T-helper 17 cell (primary cell): ENCODE results near the gene PLXND1. TPM values are rescaled to one million over a fixed set of nuclear protein-coding genes. Genes with fewer than 3 reads are reported as not detected.
"Not testable (repeated sequence)": the region's sequence is repeated elsewhere in the genome, so short reads cannot be mapped to it uniquely, and the experiment has no call there.

Experiments
- ATAC-seq: fragments of 150-1000 bp; cut with Tn5 transposase; 2 replicates; pipeline ENCODE4 v1.10.0; 2021; ENCODE audit warnings: mild to moderate bottlenecking, moderate library complexity
- DNase-seq, 3 donors: peaks; one replicate each; pipeline versions ENCODE4 v3.0.0 to v3.0.0-alpha.2; 2020 to 2021
- H3K9me3 ChIP-seq: one replicate; pipeline ENCODE4 v1.7.0; 2013; ENCODE audit warnings: low read length, mild to moderate bottlenecking; ENCODE audit not compliant: control insufficient read depth, poor library complexity, severe bottlenecking
- H3K27ac Mint-ChIP-seq: one replicate; pipeline ENCODE4 v1.8.0; 2022; ENCODE audit warnings: mild to moderate bottlenecking, moderate library complexity, mixed read lengths
- H3K27me3 Mint-ChIP-seq: one replicate; pipeline ENCODE4 v1.8.0; 2022; ENCODE audit warnings: mixed read lengths
- H3K36me3 Mint-ChIP-seq: one replicate; pipeline ENCODE4 v1.8.0; 2022; ENCODE audit warnings: low read depth, mixed read lengths
- H3K4me1 Mint-ChIP-seq: one replicate; pipeline ENCODE4 v1.8.0; 2022; ENCODE audit warnings: mild to moderate bottlenecking, mixed read lengths
- H3K4me3 Mint-ChIP-seq: one replicate; pipeline ENCODE4 v1.8.0; 2022; ENCODE audit warnings: mild to moderate bottlenecking, moderate library complexity, mixed read lengths
- total RNA-seq, 4 donors: library from RNA in 2 of 4; stranded (reverse) in 2 of 4; gene quantifications; one replicate each; pipeline ENCODE4 v1.2.3 and lab custom pipeline; 2022 to 2026

PLXND1 gene, protein sequence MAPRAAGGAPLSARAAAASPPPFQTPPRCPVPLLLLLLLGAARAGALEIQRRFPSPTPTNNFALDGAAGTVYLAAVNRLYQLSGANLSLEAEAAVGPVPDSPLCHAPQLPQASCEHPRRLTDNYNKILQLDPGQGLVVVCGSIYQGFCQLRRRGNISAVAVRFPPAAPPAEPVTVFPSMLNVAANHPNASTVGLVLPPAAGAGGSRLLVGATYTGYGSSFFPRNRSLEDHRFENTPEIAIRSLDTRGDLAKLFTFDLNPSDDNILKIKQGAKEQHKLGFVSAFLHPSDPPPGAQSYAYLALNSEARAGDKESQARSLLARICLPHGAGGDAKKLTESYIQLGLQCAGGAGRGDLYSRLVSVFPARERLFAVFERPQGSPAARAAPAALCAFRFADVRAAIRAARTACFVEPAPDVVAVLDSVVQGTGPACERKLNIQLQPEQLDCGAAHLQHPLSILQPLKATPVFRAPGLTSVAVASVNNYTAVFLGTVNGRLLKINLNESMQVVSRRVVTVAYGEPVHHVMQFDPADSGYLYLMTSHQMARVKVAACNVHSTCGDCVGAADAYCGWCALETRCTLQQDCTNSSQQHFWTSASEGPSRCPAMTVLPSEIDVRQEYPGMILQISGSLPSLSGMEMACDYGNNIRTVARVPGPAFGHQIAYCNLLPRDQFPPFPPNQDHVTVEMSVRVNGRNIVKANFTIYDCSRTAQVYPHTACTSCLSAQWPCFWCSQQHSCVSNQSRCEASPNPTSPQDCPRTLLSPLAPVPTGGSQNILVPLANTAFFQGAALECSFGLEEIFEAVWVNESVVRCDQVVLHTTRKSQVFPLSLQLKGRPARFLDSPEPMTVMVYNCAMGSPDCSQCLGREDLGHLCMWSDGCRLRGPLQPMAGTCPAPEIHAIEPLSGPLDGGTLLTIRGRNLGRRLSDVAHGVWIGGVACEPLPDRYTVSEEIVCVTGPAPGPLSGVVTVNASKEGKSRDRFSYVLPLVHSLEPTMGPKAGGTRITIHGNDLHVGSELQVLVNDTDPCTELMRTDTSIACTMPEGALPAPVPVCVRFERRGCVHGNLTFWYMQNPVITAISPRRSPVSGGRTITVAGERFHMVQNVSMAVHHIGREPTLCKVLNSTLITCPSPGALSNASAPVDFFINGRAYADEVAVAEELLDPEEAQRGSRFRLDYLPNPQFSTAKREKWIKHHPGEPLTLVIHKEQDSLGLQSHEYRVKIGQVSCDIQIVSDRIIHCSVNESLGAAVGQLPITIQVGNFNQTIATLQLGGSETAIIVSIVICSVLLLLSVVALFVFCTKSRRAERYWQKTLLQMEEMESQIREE (N-terminal part only)
- total RNA-seq (100 to 1,000 TPM in 1 of 2 donors, 10 to 100 TPM in 1; 78.8 to 152 TPM), total RNA-seq (lab: John Stamatoyannopoulos, UW) (39.3 to 44.8 reads per million in 2 donors)

DNA sequence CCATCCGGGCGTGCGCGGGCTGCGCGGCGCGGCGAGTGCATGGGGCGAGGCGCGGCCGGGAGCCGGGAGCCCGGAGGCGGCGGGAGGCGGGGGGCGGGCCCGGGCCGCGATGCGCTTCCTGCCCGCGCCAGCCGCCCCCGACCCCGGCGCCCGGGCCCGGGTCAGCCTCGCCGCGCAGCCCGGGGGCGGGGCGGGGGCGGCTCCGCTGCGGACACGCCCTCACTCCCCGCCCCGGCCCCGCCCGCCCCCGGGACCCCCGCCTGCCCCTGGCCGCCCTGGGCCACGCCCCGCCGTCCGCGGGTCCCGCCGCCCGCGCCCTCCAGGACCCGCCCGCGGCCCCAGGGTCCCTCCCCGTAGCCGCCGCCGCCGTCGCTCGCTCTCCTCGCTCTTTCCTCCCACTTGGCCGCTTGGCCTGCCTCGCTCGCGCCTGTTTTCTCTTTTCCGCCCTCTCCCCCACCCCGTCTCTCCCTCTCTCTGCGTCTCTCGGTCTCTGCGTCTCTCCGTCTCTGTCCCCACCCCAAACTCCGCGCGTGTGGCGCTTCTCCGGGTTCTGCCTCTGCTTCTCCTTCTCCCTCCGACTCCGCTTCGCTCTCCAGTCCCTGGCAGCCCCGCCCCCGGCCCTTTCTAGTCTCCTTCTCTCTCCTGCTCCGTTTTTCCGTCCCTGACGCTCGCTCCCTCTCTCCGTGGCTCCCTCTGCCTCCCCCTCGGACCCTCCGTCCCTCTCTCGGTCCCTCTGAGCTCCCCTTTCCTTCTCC is at the start of gene PLXND1:
Gene PLXND1 (minus strand): TSS at position 41 of the 755 bp plus-strand sequence. CDS start 37 bp downstream, at position 4.
- Mint-ChIP-seq H3K4me3 (peak within 1 kb of the TSS; percentile 97), H3K4me1 (peaks cover 33% of the 10 kb centered on the region), H3K27ac (peak within 1 kb of the TSS; percentile 91), H3K36me3 (peaks cover 5% of the 10 kb centered on the region), H3K27me3 (no peaks in the 10 kb centered on the region)
- peak in 2 of 3 donors; percentile 66 to 68 for DNase-seq
- H3K9me3 ChIP-seq, result no peaks in the 10 kb centered on the region
- peak; percentile 68 for ATAC-seq

DNA sequence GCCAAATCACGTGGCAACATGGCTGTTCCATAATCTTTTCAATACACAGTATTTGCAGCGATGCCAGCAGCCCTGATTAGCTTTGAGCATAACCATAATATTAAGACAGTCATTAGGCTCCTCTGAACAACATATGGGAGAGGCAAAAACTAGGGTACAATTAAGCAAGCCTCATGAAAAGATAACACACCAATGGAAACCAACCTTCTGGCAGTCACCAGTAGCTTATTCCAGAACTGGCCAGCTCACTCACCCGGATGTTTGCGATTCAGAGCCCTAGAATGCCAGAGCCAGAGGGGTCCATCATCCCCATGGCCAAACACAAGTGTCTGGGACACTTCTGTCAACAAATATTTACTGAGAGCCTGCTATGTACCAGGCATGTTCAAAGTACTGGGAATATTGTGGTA is 48.8 kb upstream of the PLXND1 start:
- no peak overlapping the region for H3K27ac Mint-ChIP-seq
- H3K27me3 Mint-ChIP-seq, result no peaks in the 10 kb centered on the region
- DNase-seq (no peak), ATAC-seq (no peak)
- peaks cover 6% of the 10 kb centered on the region for H3K36me3 Mint-ChIP-seq
- peaks cover 11% of the 10 kb centered on the region for H3K4me1 Mint-ChIP-seq
- no peaks in the 10 kb centered on the region for H3K9me3 ChIP-seq
- H3K4me3 Mint-ChIP-seq, result no peak overlapping the region

DNA sequence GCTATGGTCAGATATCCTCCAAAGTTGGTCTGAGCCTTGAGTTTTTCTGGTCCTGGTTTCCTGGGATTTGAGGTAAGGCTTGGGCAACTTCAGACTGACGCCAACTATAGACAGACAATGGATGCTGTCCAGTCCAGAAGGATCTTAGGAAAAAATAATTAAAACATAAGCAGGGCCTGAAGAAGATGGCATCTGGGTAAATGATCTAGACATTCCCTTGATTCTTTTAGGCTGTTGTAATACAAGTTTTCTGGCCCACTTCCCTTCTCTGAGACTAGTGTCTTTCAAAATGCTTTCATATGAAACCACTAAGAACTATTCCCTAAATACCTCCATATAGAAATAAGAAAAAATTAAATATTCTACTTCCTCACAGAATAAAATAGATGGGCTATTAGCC is 47.7 kb upstream of the PLXND1 start:
- Mint-ChIP-seq H3K36me3 (peaks cover 6% of the 10 kb centered on the region), H3K4me1 (peaks cover 13% of the 10 kb centered on the region), H3K27ac (no peak overlapping the region), H3K4me3 (no peak overlapping the region), H3K27me3 (no peaks in the 10 kb centered on the region)
- ATAC-seq (no peak), DNase-seq (no peak)
- H3K9me3 ChIP-seq, result no peaks in the 10 kb centered on the region

DNA sequence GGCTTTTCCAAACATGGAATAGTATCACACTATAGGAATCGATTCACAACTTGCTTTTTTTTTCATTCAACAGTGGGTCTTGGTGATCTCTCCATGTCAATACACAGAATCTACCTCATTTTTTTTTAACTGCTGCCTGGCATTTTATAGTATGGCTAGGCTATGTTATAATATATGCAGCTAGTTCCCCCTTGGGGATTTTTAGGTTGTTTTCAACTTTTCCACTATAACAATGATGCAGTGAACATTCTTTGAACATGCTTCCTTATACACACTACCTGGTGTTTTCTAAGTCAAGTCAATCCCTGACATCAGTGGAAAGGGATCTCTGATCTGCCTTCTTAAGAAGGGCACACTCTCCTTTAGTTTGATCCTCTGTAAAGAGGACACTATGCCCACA is 46.5 kb upstream of the PLXND1 start:
- ATAC-seq, result no peak
- no peak for DNase-seq
- peaks cover 9% of the 10 kb centered on the region for H3K36me3 Mint-ChIP-seq
- peaks cover 7% of the 10 kb centered on the region for H3K4me1 Mint-ChIP-seq
- no peak overlapping the region for H3K27ac Mint-ChIP-seq
- no peaks in the 10 kb centered on the region for H3K9me3 ChIP-seq
- no peak overlapping the region for H3K4me3 Mint-ChIP-seq
- H3K27me3 Mint-ChIP-seq, result no peaks in the 10 kb centered on the region

DNA sequence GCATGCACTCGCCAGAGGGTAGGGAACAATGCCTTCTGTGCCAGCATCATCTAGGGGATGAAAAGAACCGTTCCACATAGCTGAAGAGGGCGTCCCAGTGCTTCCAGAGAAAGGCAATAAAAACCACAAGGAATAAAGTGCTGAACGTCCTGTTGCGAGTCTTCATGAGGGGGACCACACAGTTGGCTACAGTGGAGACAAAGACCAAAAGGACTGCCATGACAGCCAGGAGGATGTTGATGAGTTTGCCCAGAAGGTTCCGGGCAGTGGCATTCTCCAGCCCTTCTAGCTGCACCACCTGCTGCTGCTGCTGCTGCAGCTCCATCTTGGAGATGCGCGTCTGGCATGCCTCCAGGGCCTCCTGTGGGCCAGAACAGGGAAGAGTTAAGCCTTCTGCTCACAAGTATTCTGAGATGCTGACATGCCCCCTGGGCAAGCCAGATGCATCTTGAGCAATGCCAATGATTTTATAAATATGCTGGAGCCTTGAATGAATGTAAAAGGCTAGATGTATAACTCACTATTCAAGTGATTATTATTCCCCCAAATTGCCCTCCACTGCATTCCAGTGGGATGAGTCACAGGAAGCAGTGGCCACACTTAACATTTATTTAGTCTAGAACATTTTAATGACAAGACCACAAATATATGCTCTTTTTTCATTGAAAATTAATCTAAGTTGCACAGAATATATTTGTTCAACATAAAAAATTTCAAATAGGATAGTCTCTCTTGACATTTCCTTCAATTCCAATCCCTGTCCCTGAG is 45.1 kb upstream of the PLXND1 start:
- DNase-seq (no peak), ATAC-seq (no peak)
- H3K4me1 Mint-ChIP-seq, result peaks cover 5% of the 10 kb centered on the region
- H3K27ac Mint-ChIP-seq, result no peak overlapping the region
- no peaks in the 10 kb centered on the region for H3K27me3 Mint-ChIP-seq
- peaks cover 9% of the 10 kb centered on the region for H3K36me3 Mint-ChIP-seq
- no peaks in the 10 kb centered on the region for H3K9me3 ChIP-seq
- no peak overlapping the region for H3K4me3 Mint-ChIP-seq

DNA sequence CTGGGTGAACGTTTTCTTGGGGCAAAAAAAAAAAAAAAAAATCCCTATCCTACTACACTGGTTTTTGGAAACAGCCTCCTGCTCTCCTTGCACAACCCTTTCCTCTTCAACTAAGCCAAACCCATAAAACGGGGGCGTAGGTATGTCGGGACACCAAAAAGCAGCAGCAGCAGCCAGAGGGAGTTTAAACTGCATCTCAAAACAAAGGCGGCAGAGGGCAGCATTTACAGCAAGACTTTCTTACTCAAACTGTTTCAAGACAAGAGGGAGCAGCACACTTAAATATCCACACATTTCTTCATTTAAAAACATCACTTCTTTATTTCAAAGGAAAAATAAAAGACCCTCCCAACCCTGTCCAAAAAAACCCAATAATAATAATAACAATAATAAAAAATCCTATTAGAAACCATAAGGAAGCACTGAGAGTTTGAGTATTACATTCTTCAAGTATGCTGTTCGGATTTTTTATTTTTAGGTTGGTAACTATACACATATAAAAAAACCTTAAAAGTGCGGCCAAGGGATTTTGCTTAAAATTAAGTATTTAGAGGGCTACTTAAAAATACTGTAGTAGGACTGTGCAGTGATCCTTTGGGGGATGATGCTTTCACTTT is 43.9 kb upstream of the PLXND1 start:
- Mint-ChIP-seq H3K27me3 (no peaks in the 10 kb centered on the region), H3K4me1 (peaks cover 3% of the 10 kb centered on the region), H3K36me3 (peaks cover 9% of the 10 kb centered on the region), H3K4me3 (no peak overlapping the region), H3K27ac (no peak overlapping the region)
- ATAC-seq, result peak; percentile 39
- H3K9me3 ChIP-seq, result no peaks in the 10 kb centered on the region
- DNase-seq, result peak in 2 of 3 donors; percentile 27 to 37

DNA sequence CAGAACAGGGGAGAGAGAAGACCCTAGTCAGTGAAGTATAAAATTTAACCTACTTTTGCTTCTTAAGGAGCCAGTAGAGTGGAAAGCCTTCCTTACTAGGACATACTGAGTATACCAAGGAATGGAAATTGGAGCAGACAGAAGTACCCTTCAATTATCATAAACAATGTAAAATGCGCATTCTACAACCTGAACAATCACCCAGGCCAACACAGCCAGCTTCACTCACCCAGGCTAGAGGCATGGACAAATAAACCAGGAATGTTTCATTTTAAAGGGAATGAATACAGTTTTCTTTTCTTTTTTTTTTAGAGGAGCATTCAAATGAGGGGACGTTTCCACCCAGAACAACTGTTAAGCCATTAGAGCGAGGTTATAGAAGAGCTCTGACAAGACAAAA is 41.9 kb upstream of the PLXND1 start:
- H3K4me3 Mint-ChIP-seq, result no peak overlapping the region
- no peak for DNase-seq

DNA sequence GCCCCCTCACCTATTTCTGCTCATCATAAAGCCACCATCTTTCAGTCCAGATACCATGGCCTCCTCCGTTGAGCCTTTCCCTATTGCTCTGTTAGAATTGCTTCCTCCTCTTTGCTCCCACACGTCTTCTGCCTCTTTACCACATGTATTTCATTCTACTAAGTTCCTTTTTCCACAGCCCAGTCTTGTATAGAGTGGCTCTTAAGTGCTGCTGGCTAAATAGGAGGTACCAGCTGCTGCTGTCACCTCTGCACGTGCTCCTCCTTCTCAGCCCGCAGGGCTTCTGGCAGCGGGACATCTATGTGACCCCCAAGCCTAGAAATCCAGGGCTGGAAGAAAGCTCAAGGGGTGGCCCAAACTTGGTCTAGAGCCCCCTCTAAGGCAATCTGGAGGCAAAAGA is 38.8 kb upstream of the PLXND1 start:
- H3K9me3 ChIP-seq, result no peaks in the 10 kb centered on the region
- Mint-ChIP-seq H3K4me1 (peaks cover 5% of the 10 kb centered on the region), H3K36me3 (peaks cover 2% of the 10 kb centered on the region), H3K4me3 (no peak overlapping the region), H3K27ac (no peak overlapping the region), H3K27me3 (no peaks in the 10 kb centered on the region)
- ATAC-seq, result no peak
- no peak for DNase-seq

More for the DNA sequence above, 41.9 kb upstream of the PLXND1 start:
- no peaks in the 10 kb centered on the region for H3K27me3 Mint-ChIP-seq
- H3K4me1 Mint-ChIP-seq, result peaks cover 6% of the 10 kb centered on the region
- no peak for ATAC-seq
- H3K36me3 Mint-ChIP-seq, result peaks cover 2% of the 10 kb centered on the region
- no peaks in the 10 kb centered on the region for H3K9me3 ChIP-seq
- H3K27ac Mint-ChIP-seq, result no peak overlapping the region

DNA sequence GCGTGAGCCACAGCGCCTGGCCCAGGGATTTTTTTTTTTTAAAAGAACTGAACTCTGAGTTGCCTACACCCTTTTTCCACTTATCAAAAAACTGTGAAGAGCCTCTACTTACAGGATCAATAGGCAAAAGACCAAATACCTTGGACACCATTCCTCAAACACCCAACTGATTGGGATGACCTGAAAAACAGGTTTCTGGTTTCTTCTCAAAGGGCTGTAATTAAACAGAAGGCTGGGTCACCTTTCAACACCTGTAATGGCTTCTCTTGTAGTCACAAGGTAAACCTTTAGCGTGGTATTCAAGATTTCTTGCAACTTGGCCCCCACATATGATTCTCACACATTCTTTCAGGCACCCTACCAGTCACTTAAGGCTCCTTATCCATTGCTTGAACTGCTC is 38.4 kb upstream of the PLXND1 start:
- H3K4me3 Mint-ChIP-seq, result no peak overlapping the region
- H3K9me3 ChIP-seq, result no peaks in the 10 kb centered on the region
- ATAC-seq (no peak), DNase-seq (no peak)
- H3K36me3 Mint-ChIP-seq, result peaks cover 2% of the 10 kb centered on the region
- peaks cover 4% of the 10 kb centered on the region for H3K4me1 Mint-ChIP-seq
- no peak overlapping the region for H3K27ac Mint-ChIP-seq
- no peaks in the 10 kb centered on the region for H3K27me3 Mint-ChIP-seq

DNA sequence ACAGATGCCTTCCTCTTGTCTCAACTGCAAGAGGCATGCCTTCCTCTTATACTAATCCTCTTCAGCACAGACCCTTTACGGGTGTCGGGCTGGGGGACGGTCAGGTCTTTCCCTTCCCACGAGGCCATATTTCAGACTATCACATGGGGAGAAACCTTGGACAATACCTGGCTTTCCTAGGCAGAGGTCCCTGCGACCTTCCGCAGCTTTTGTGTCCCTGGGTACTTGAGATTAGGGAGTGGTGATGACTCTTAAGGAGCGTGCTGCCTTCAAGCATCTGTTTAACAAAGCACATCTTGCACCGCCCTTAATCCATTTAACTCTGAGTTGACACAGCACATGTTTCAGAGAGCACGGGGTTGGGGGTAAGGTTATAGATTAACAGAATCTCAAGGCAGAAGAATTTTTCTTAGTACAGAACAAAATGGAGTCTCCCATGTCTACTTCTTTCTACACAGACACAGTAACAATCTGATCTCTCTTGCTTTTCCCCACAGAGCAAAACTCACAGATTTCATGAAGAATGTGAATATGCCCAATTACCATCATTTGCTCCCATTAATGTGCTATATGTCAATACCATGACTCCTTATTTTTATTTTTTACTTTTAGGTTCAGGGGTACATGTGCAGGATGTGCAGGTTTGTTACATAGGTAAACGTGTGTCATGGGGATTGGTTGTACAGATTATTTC is 35.2 kb upstream of the PLXND1 start:
- not testable (repeated sequence) for ATAC-seq
- H3K27me3 Mint-ChIP-seq, result peaks cover 12% of the 10 kb centered on the region

DNA sequence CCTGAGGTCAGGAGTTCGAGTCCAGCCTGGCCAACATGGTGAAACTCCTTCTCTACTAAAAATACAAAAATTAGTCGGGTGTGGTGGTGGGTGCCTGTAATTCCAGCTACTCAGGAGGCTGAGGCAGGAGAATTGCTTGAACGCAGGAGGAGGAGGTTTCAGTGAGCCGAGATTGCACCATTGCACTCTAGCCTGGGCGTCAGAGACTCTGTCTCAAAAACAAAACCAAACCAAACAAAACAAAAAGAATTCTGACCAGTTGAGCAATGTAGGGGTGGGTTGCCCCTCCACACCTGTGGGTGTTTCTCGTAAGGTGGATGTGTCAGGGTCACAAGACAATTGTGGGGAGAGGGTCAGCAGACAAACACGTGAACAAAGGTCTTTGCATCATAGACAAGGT is 34.5 kb upstream of the PLXND1 start:
- not testable (repeated sequence) for H3K27ac Mint-ChIP-seq, H3K36me3 Mint-ChIP-seq, H3K4me3 Mint-ChIP-seq, H3K9me3 ChIP-seq, DNase-seq, H3K4me1 Mint-ChIP-seq, ATAC-seq
- H3K27me3 Mint-ChIP-seq, result peaks cover 16% of the 10 kb centered on the region

More for the DNA sequence above, 35.2 kb upstream of the PLXND1 start:
- H3K9me3 ChIP-seq, H3K4me3 Mint-ChIP-seq, H3K4me1 Mint-ChIP-seq, DNase-seq, H3K27ac Mint-ChIP-seq, H3K36me3 Mint-ChIP-seq: not testable (repeated sequence)
